GM18520 (cell line): Measurements from ENCODE around the gene ZNF473.
"Not testable (repeated sequence)": the region's sequence is repeated elsewhere in the genome, so short reads cannot be mapped to it uniquely, and the experiment has no call there.

Experiments
- ATAC-seq: cut with Tn5 transposase; IDR thresholded peaks from one replicate; pipeline ENCODE4 v1.9.1; 2021; ENCODE audit not compliant: unreplicated experiment

The ZNF473 gene

GRCh38 chr19:50097884-50098283 lies 72.1 kb downstream of the ZNF473 start:
- not testable (repeated sequence) for ATAC-seq

- ATAC-seq: not testable (repeated sequence)
Measured at GRCh38 chr19:50098892-50099291, 73.1 kb downstream of the ZNF473 start.

GRCh38 chr19:50099696-50100095 lies 73.9 kb downstream of the ZNF473 start:
- ATAC-seq: not testable (repeated sequence)

GRCh38 chr19:50100946-50101345 lies 75.1 kb downstream of the ZNF473 start:
- not testable (repeated sequence) for ATAC-seq
